COLO668 (cell line): Measurements from ENCODE around the gene ARHGAP40.
A peak's percentile ranks its signal among the peaks of the same experiment; 100 is the strongest.
"Not testable (repeated sequence)": the region's sequence is repeated elsewhere in the genome, so short reads cannot be mapped to it uniquely, and the experiment has no call there.

Experiments used
- DNase-seq: peaks from one replicate; lab custom pipeline; 2025; ENCODE audit not compliant: unreplicated experiment; lab: John Stamatoyannopoulos, UW

The ARHGAP40 gene

DNA sequence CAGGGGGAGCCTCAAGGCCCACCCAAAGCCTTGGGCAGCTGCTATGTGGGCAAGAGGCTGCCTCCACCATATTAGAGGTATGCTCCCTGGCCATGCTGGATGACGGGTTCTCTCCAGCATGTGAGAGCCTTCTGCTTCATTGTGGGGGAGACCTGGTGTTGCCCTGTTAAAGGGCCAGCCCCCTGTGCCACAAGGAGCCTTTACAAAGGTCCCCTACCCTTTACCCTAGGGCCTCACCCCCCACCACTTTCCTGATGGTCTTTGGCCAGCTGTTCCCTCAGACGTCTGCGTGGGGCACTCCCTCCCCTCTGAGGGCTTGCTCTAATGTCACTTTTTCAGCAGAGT, 15.5 kb upstream of the ARHGAP40 start:
- no peak for DNase-seq

DNA sequence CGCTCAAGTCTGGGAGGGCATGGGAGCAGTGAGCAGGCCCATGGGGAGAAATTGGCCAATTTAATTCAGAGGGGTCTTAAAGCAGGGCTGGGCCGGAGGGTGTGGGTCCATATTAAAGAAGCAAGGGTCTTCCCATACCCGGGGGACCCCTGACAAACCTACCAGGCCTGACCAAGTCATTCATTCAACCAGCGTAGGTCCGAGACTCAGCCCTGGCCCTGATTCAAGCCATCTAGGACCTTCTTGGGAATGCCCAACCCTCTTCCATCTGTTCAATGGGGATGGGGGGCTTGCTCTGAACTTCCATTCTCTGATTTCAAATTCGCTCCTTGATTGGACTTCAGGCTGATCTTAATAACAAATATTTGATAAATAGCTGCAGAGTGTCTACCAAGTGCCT, 13.3 kb upstream of the ARHGAP40 start:
- DNase-seq = no peak

DNA sequence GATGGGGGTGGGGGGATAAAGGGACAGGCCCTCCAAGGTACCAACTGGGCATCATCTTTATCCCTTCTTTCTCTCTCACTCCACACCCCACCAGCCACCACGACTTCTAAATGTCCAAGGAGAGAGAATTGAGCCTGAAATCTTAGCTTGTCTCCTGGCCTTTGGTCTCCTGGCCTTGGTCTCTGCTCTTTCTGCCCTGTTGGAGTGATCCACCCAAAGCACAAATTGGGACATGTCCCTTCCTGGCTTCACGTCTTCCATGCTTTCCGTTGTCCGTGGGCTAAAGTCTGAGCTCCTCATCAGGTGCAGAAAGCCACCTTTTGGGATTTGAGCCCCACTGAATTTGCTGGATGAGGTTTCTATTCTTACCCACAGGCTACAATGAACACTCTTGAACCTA, 12.3 kb upstream of the ARHGAP40 start:
- DNase-seq = no peak

- DNase-seq = no peak
These were observed 11.5 kb upstream of the ARHGAP40 start for GRCh38 chr20:38589967-38590675.

- no peak for DNase-seq
These were observed 10.7 kb upstream of the ARHGAP40 start for GRCh38 chr20:38590676-38591473.

DNA sequence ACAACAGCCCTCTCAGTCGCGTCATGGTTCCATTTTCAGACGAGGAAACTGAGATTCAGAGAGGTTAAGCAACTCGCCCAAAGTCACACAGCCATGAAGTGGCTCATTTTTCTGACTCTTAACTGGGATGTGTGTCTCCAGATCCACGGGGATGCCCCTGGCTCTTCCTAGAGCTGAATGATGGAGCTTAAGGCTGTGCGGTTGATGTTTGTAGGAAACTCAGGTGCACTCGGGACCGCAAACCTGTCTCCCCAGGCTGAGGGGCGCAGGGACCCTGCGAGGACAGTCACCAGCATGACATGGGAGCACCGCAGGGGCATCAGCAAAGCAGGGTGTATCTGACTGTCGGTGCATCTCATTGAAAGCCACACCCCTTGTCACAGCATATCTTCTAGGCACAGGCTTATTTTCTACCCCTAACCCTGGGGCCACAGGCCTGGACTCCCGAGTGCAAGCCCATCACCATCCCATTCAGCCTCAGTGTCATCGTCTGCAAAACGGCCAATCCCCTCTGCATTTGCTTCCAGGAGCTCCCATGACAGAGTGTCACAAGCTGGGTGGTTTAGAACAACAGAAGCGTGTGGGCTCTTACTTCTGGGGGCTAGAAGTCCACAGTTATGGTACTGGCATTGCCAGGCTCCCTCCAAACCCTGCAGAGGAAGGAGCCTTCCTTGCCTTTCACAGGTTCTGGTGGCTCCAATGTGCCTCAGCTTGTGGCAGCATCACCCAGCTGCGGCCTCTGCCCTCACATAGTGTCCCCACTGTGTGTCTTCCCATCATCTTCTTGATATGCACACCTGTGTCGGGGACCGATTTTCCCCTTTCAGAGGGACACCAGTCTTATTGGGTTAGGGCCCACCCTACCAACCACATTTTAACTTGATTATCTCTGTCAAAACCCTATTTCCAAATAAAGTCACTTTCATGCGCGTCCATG, 9.9 kb upstream of the ARHGAP40 start:
- no peak for DNase-seq

- not testable (repeated sequence) for DNase-seq
These were observed 9.2 kb upstream of the ARHGAP40 start for GRCh38 chr20:38592411-38592790.

DNA sequence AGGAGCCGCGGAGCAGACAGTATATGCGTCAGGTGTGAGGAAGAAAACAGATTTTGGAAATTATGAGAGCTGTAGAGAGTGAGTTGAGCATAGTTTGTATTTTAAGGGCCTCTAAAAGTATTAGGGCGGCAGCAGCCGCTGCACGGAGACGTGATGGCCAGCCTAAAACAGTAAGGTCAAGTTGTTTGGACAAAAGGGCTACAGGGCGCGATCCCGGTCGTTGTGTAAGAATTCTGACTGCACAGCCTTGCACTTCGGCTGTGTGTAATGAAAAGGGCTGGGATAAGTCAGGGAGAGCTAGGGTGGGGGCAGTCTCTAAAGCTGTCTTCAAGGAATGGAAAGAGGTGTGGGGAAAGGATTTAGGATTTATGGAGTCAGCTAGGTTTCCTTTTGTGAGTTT, 7.3 kb upstream of the ARHGAP40 start:
- DNase-seq = not testable (repeated sequence)

- not testable (repeated sequence) for DNase-seq
These were observed 5.7 kb upstream of the ARHGAP40 start for GRCh38 chr20:38595886-38596285.

DNA sequence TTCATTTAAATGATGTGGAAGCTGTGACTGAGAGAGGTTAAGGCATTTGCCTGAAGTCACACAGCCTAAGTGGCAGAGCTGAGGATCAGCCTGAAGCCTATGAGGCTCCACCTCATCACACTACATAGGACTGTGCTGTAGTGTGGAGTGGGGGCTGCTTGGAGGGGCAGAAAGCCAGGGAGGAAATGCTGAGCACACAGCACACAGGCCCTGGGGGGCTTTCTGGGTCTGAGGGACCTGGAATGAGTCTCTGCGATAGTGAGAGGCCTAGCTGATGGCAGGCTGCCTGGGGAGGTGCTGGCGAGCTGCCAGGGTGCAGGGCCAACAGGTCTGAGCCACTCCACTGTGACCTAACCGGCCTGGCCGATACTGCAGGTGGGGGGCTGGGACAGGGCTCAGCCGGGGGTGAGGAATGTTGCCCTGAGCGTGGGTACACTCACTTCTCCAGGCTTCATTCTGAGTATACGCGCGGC, 2.2 kb upstream of the ARHGAP40 start:
- DNase-seq = peak; percentile 37

DNA sequence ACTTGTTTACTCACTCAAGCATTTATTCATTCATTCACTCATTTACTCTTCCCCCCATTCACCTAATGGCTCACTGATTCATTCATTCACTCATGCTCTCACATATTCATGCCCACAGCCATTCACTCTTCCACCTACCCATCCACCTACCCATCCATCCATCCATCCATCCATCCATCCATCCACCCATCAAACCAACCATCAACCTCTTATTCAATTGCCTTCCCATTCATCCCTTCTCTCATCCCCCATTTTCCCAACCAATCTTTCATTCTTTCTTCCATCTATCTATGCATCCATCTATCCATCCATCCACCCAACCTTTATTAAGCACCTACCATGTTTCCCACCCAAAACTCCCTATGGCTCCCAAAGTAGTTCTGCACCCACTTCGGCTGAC, 1.6 kb upstream of the ARHGAP40 start:
- DNase-seq = no peak

GRCh38 chr20:38602185-38602581, 574 bp downstream of the ARHGAP40 start:
- no peak for DNase-seq

- DNase-seq = no peak
These were observed 1.7 kb downstream of the ARHGAP40 start for GRCh38 chr20:38603286-38603685.

GRCh38 chr20:38604873-38605303, 3.3 kb downstream of the ARHGAP40 start:
- no peak for DNase-seq

- DNase-seq = no peak
These were observed 5.7 kb downstream of the ARHGAP40 start for GRCh38 chr20:38607351-38607750.

DNA sequence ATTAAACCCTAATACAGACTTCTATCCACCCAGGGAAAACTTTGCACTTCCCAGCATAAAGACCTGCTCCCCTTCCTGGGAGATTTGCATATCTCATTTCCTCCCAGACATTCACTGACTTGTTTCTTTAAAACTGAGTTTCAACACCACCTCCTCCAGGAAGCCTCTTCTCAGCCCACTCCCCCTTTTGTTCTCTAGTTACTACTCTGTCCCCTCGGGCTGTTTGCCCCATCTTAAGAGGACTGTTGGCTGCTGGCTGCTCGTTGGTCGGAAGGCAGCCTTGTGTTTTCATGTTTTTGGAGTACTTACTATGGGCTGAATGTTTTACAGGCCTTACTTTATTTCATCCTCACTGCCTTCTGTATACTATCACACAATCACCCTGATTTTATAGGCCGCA, 6.6 kb downstream of the ARHGAP40 start:
- no peak for DNase-seq

DNA sequence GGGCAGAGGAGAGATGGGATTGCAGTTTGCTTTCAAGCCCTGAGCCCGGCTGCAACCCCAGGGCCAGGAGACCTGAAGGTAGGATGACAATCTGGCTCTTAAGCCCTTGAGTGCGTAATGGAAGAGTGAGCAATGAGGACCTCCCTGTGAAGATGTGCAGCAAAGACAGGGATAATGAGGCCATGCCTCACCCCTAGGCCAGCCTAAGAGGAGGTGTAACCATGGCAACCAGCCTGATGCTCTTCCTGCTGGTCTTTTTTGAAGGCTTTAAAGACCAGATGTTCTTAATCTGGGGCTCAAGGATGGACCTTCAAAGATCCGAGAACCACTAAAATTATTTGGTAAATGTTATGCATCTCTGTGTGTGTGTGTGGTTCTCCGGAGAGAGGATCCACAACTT, 8.2 kb downstream of the ARHGAP40 start:
- no peak for DNase-seq

DNA sequence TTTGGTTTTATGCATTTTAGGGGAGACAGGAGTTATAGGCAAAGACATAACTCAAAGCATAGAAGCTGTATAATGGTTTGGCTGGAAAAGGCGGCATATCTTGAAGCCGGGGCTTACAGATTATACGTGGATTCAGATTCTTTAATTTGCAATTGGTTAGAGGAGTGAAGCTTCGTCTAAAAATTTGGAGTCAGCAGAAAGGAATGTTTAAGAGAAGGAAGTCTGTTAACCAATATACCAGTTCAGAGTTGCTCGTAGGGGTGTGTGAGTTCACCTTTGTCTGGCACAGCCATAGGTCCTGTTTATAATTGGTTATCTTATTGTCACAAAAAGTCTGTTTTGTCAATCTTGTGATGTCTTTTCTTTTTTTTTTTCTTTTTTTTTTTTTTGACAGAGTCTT, 8.9 kb downstream of the ARHGAP40 start:
- DNase-seq = no peak

DNA sequence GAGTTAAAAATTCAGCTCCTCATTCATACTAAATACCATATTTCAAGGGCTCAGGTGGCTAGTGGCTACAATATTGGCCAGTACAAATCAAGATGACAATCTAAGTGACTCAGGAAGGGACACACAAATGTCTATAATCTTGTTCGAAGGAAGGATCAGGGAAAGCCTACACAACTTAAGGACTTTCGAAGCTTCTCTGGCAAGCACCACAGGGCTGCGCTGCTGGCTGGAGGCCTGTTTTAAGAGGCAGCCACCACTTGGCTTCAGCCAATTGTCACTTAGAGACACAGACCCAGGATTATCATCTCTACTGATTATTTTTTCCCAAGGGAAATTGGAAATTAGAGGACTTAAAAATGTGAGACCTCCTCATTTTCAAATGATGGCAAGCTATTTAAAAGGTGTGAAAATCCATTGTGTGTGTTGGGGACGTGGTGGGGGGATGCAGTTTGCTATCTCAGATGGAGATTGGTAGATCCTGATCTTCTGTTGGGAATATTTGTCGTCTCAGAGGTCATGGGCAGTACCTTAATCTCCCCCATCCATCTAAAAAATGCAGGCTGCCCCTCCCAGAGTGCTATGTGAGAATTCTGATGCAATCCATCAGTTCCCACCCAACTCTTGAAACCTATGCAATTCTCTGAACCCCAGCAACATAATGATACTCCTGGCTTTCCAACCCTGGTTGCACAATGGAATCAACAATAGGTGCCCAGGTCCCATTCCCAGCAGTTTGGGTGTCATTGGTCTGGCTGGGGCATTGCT, 11.3 kb downstream of the ARHGAP40 start:
- no peak for DNase-seq

DNA sequence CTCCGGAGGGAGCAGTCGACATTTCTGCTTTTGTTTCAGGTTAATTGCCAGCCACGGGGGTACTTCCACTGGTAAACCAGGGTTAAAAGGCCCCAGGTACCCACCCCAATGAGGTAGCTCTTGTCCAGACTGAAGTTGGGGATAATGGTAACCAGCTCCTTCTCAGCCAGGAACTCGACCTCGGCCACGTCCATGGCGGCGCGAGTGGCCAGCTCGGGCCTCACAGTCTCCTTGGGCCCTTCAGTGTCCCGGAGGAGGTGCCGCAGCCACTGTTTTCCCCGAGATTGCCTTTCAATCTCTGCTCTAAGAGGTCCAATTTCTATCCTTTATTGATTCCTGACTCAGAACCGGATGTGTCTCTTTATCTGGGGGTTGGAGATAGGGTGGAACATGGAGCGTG, 13.7 kb downstream of the ARHGAP40 start:
- no peak for DNase-seq

DNA sequence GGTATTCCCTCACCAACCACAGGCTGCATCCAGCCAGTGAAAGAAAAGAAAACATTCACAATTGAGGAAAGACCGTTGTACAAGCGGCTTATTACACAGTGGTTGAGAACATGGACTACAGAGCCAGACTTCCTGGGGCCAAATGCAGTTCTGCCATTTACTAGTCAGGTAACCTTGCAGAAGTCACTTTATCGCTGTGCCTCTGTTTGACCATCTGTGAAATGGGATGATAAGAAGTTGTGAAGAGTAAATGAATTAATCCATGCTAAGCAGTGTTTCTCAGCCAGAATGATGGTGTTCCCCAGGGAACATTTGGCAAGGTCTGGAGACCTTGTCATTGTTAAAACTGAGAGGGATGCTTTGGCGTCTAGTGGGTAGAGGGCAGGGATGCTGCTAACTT, 14.8 kb downstream of the ARHGAP40 start:
- no peak for DNase-seq
